HG03342 (cell line): ENCODE results near the gene ZBTB7C.

Experiments
- ATAC-seq: cut with Tn5 transposase; IDR thresholded peaks from one replicate; pipeline ENCODE4 v1.9.1; 2021; ENCODE audit warnings: mild to moderate bottlenecking, moderate library complexity; ENCODE audit not compliant: unreplicated experiment

The ZBTB7C gene

DNA sequence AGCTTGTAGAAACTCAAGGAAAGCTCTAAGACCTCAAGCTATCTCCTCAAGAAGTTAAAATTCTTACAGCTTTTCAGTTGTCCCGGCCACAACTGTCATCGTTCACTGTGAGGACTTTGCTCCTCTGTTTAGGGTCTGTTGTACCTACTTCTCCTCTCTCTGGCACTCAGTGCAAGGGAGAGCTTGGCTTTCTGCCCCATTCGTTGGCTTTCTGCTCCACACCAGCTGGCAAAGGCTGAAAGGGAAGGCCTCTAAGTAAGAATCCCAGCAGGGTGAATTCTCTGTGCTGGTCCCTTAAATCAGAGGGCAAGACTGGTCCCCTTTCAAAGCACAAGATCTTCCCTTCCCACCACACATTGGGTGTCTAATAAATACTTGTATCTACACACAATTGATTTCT lies 17.3 kb downstream of the ZBTB7C start:
- ATAC-seq = no peak

- ATAC-seq = no peak
Observed at GRCh38 chr18:48390641-48391040, 18.5 kb downstream of the ZBTB7C start.

DNA sequence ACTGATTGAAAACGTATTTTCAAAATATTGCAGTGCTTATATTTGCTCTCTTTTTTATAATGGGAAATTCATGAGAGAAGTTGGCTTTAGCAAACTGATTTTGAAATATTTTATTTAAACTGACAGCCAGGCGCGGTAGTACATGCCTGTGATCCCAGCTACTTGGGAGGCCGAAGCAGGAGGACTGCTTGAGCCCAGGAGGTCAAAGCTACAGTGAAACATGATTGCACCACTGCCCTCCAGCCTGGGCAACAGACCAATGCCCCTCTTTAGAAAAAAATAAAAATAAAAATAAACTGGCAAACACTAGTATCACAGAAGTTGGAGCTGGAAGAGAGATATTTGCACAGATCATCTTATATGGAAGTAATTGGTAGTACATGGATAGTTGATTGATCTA lies 20.7 kb downstream of the ZBTB7C start:
- ATAC-seq = no peak

- ATAC-seq = no peak
Observed at GRCh38 chr18:48387300-48387699, 21.9 kb downstream of the ZBTB7C start.

DNA sequence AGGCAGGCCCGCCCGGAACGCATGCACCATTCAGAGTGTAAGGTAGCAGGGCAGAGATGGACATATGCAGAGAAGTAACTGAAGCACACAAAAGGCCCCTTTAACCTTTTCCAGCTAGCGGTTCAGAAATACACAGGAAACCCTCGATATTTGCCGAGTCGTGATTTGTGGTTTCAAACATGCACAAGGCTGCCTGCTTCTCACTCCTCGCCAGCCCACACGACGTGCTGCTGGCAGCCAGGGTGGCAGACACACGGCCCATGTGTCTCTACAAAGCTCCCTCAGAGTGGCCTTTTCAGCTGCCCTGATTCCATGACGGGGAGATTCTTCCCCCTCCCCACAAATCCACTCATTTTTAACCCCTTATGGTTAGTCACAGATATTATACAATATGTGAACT lies 23.6 kb downstream of the ZBTB7C start:
- ATAC-seq = no peak

DNA sequence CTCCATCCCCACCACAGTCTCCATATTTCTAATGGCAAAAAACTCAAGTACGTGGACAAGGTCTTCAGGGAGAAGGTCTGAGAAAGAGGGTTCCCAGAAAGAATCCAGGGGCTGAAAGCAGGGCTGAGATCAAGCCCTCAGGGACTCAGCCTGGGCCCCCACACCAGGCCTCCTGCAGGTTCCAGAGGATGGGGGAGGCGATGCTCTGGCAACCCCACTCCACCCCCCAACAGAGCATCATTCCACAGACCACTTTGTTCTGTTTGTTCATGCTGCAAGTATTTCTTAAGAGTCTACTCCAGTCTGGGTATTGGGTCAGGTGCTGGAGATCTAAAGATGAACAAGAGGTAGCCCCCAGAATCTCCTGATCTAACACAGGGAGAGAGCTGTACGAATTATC lies 32.2 kb downstream of the ZBTB7C start:
- ATAC-seq = no peak

GRCh38 chr18:48376406-48376805 lies 32.8 kb downstream of the ZBTB7C start:
- no peak for ATAC-seq

GRCh38 chr18:48375150-48375800 lies 33.9 kb downstream of the ZBTB7C start:
- no peak for ATAC-seq

DNA sequence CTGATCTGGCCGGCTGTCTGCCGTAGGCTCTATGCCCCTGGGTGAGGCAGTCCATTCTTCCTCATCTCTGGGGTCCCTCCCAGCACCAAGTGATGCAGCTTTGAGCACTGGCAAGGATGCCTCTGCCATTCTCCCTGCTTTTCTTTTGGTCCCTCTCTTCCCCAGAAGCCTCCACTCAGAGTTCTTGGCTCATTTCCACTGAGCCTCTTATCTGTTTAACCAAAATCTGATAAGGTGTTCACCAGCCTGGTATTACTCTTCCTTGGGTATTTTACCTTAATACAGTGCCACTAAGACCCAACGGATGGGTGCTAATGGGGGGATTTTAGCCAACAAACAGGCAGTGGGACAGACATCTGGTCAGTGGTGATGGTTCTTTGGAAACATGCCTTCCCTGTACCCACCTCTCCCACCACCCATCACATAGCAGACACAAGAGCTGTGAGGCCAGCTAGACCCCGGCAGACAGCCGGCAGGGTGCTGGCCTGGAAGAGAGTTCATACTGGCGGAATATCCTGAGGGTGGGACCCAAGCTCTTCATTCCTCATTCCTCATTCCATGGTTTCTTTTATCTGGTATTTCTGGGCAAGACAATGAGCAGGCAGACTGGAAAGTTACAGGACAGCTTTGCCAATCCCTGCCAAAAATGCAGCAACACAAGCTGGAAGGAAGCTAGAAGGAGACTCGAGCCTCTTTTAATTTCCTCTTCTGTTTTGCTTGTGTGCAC lies 34.6 kb downstream of the ZBTB7C start:
- no peak for ATAC-seq

GRCh38 chr18:48371854-48372602 lies 37.2 kb downstream of the ZBTB7C start:
- no peak for ATAC-seq

DNA sequence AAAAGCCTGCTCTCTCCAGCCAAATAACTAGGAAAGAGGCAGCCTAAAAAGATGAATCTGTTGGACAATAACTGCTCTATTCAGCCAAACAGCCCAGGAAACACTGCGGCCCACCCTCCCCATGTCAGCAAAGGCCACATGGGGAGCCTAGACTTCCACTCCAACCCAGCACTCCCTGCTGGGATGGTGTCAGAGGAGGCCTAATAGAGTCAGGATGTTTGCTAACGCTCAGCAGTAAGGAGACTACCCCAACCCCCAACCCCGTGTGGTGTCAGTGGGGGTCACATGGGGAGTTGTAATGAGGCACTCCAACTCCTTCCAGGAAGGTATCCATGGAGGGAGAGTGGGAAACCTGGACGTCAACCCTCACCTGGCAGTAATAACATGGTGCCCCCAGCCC lies 41.6 kb downstream of the ZBTB7C start:
- ATAC-seq = no peak

- ATAC-seq = no peak
Observed at GRCh38 chr18:48365965-48366364, 43.2 kb downstream of the ZBTB7C start.

DNA sequence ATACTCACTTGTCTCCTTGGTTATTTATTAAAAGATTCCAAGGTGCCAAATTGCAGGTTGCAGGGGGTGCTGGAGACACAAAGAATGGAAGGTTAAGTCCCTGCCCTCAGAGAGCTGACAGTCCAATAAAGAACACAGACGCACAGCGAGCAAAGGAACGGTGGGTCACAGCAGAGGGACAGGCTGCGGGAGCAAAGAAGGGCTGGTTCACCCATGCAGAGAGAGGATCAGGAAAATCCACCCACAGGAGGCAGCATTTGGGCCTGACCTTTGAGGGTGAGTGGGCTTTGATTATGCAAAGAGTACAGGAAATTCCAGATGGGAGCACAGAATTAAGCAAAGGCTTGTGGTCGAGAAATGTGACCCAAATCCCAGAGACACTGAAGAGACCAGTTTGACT lies 45.0 kb downstream of the ZBTB7C start:
- ATAC-seq = no peak

DNA sequence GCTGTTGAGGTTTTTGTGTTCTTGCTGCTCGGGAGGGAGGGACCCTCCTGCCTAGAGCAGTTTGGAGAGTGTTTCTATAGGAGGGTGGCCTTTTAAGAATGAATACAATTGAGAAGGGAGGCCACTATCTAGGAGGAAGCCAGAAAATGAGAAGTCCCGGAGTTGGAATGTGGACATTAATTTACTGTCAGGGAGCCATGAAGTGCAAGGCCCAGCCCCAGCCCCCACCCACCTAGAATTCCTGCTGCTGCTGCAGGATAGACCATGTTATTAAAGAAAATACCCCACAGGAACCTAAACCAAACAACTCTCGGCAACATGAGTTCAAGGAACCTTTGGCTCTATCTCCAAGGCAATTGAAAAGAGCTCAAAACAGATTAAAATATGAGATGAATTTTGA lies 46.0 kb downstream of the ZBTB7C start:
- no peak for ATAC-seq

GRCh38 chr18:48361801-48362200 lies 47.4 kb downstream of the ZBTB7C start:
- ATAC-seq = no peak

DNA sequence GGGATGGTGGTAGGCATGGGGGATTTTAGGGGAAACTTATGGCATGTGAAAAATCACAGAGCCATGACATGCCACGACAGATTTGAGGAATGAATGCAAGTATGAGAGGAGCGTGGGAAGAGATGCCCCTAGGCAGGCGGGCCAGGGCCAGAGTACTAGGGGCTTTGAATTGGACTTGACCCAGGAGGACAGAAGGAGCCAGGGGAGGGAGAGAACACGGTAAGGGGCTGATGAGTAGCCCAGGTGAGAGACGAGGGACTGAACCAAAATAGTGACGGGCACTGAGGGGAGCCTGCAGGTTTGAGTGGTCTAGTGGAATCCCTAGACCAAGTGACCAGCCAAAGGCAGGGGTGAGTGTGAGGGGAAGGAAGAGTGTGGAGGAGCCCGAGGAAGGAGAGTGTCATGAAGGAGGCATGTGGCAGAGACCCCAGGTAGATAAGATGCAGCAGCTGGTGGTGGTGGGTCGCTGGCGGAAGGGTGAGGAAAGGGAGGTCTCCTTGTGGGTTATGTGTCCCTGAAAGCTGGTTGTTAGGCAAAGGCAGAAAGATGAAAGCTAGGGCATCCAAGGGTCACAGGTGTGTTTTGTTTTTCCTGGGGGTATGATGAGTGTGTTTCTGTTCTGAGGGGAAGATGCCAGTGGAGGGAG lies 48.7 kb downstream of the ZBTB7C start:
- ATAC-seq = no peak

- no peak for ATAC-seq
Observed at GRCh38 chr18:48359626-48360025, 49.6 kb downstream of the ZBTB7C start.

- no peak for ATAC-seq
Observed at GRCh38 chr18:48358868-48359267, 50.3 kb downstream of the ZBTB7C start.

DNA sequence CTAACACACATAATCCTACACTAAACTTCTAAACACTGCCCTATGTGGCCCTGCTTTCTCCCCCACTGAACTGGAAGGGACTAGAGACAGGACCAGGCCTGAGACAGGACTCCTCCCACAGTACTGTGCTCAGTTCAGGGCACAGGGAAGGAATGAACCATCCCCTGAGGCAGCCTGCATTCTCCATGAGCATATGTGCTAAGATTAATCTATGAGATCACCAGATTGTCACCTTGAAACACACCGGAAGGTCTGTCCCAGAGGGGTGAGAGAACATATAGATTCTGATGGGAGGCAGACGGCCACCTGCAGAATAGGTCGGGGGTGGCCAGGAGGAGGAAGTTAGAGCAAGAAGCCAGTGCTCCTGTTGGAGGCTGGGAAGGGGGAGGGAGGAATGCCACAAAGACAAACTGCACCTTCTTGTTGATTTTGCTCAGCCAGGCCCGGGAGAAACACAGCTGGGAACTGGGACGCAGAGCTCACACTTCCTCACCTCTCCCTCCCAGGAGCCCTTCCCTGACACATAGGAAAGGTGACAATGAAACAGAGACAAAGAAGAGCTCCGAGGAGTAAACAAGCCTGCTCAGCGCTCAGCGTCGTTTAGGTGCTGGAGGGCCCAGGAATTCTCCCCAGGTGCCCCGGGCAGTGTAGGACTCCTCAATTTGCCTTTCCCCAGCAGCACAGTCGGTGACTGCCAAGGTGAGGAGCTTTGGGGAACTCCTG lies 52.1 kb downstream of the ZBTB7C start:
- ATAC-seq = no peak

DNA sequence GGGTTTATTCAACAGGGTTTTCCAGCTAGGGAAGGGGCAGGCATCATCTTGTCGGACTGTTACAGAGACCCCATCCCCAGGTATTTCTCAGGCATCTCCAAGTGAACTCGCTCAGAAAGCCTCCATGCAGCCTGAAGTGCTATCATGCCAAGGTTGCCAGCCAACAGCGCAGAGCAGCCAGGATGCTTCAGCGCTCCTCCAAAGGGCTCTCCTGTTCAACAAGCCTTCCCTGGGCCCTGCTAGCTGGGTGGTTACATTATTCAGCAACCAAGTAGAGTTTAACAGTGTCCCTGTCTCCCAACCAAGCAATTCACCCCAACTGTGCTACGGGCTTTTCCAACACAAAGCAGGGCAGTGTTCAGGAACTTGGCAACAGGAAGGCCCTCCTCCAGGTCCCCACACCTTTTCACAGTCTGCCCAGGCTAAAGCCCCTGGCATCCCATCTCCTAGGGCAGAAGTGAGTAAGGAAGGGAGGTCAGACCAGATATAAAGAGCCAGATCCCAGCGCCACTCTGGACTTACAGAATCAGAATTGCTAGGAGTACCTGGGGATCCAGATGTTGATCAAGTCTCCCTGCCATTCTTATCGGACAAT lies 52.9 kb downstream of the ZBTB7C start:
- no peak for ATAC-seq
